PC-9 (cell line): ENCODE results near the gene PDE6B. TPM values are rescaled to one million over a fixed set of nuclear protein-coding genes. Genes with fewer than 3 reads are reported as not detected.

Source experiments
- BruUV-seq: library from RNA; stranded (reverse); fragments of 400-500 nt; replicated peaks from 2 replicates; lab custom pipeline; 2021; lab: Mats Ljungman, UMichigan
- CTCF ChIA-PET: fragments of 300-600 bp; sonication (Branson Sonifier 250); formaldehyde crosslinking; loops from one replicate; lab custom pipeline; 2022; ENCODE audit warnings: antibody characterized with exemption; lab: Charles Lee
- POLR2A ChIA-PET: fragments of 300-600 bp; sonication (Branson Sonifier 250); formaldehyde crosslinking; loops from one replicate; lab custom pipeline; 2022; ENCODE audit warnings: antibody characterized with exemption; ENCODE audit not compliant: unreplicated experiment; lab: Charles Lee
- DNase-seq, 2 experiments: peaks; one replicate each; pipeline versions ENCODE4 v3.0.0 to v3.0.0-alpha.2; 2015 to 2022; ENCODE audit warnings: mixed read lengths in 1 of 2
- H2AFZ ChIP-seq: fragments of 200-600 bp; sonication (generic); 2 replicates; pipeline ENCODE4 v1.8.1; 2017; ENCODE audit warnings: antibody characterized with exemption
- H3F3A ChIP-seq: fragments of 200-600 bp; sonication (generic); 2 replicates; pipeline ENCODE4 v1.8.1; 2017; ENCODE audit warnings: antibody characterized with exemption, mild to moderate bottlenecking, low read depth; ENCODE audit not compliant: insufficient read depth
- H3K27ac ChIP-seq: fragments of 200-600 bp; sonication (generic); 2 replicates; pipeline ENCODE4 v1.6.1; 2016; ENCODE audit warnings: mixed run types
- H3K27me3 ChIP-seq: fragments of 200-600 bp; sonication (generic); 2 replicates; pipeline ENCODE4 v1.6.1; 2016; ENCODE audit warnings: low read depth, mixed run types; ENCODE audit not compliant: insufficient read depth
- H3K36me3 ChIP-seq: fragments of 200-600 bp; sonication (generic); 2 replicates; pipeline ENCODE4 v1.6.1; 2016; ENCODE audit warnings: low read depth, mixed run types
- H3K4me1 ChIP-seq: fragments of 200-600 bp; sonication (generic); replicated peaks from 2 replicates; pipeline ENCODE4 v1.6.1; 2016; ENCODE audit warnings: mixed run types; ENCODE audit not compliant: insufficient read depth
- H3K4me2 ChIP-seq: fragments of 200-600 bp; sonication (generic); 2 replicates; pipeline ENCODE4 v1.6.1; 2017; ENCODE audit warnings: mixed run types
- H3K4me3 ChIP-seq: fragments of 200-600 bp; sonication (generic); 2 replicates; pipeline ENCODE4 v1.6.1; 2016; ENCODE audit warnings: mixed run types
- H3K79me2 ChIP-seq: fragments of 200-600 bp; sonication (generic); 2 replicates; pipeline ENCODE4 v1.6.1; 2017; ENCODE audit warnings: low read depth, mixed run types
- H3K9me2 ChIP-seq: fragments of 200-600 bp; sonication (generic); 2 replicates; pipeline ENCODE4 v1.8.1; 2017; ENCODE audit warnings: mild to moderate bottlenecking; ENCODE audit not compliant: insufficient read depth
- H3K9me3 ChIP-seq: fragments of 200-600 bp; sonication (generic); 2 replicates; pipeline ENCODE4 v1.8.1; 2016; ENCODE audit warnings: low read depth; ENCODE audit not compliant: insufficient read depth
- H4K20me1 ChIP-seq: fragments of 200-600 bp; sonication (generic); 2 replicates; pipeline ENCODE4 v1.8.1; 2017; ENCODE audit not compliant: insufficient read depth
- CTCF ChIP-seq: fragments of 200-600 bp; sonication (generic); conservative IDR thresholded peaks from 2 replicates; pipeline ENCODE4 v1.6.1; 2017; ENCODE audit warnings: mixed run types, antibody characterized with exemption, mild to moderate bottlenecking, moderate library complexity
- EZH2 ChIP-seq: fragments of 200-600 bp; sonication (generic); IDR thresholded peaks from 2 replicates; pipeline ENCODE4 v1.8.0; 2017; ENCODE audit warnings: antibody characterized with exemption, low read depth
- intact Hi-C: fragments of 100-400 bp; cut with micrococcal nuclease; formaldehyde crosslinking; loops from one replicate; pipeline ENCODE4 v1.10.0; 2022; ENCODE audit not compliant: unreplicated experiment
- total RNA-seq: library from RNA; stranded (reverse); gene quantifications from 2 replicates; pipeline ENCODE4 v1.2.3, GENCODE V29; 2021

PDE6B gene
- total RNA-seq, 1 experiment from 2014 or later, result 5.9 TPM

DNA sequence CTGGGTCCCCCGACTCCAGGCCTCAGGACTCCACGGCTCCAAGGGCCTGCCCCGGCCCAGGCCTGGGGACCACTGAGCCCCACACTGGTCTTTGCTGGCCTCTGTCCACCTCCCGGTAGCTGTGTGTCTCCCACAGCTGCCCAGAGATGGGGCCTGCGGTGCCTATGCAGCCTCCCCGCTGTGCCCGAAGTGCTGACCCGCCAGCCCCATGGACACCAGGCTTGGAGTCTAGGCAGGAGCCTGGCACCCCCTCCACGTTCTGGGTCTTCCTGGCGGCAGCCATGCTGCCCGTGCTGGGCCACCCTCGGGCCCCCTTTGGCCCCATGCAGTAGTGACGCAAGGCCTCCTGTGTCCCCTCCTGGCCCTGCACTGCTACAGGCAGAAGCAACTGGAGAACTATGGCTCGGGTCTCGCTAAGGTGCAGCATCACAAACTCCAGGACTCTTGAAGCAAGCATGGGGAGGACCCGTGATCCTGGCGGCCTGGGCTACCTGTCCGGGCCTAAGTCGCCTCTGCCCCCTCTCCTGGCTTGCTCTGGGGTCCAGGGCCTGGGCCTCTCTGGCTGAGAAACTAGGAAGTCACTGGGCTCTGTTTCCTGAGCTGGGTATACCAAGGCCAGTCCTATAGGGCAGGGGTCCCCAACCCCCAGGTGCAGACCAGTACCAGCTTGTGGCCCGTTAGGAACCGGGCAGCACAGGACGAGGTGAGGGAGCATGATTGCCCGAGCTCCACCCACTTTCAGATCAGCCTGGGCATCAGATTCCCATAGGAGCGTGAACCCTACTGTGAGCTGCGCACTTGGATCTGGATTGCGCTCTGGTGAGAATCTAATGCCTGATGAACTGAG is 49.9 kb downstream of the PDE6B start:
- TF ChIP-seq CTCF, result no peak
- no peak for TF ChIP-seq EZH2
- DNase-seq, result no peak
- CTCF ChIA-PET, result no interaction called here
- Histone ChIP-seq H3K4me3 (peak overlapping the region; percentile 79), H3F3A (0 out of 2 replicates have a peak, but pooled peaks cover 3% of the 10 kb centered on the region), H3K27ac (peak overlapping the region; percentile 25; the same call in 1 of the 2 replicates), H3K36me3 (peaks cover 5% of the 10 kb centered on the region; the same call in 1 of the 2 replicates), H3K4me2 (peak overlapping the region; percentile 96), H3K9me2 (no peaks in the 10 kb centered on the region), H3K4me1 (peaks cover 14% of the 10 kb centered on the region), H4K20me1 (no peaks in the 10 kb centered on the region), H3K79me2 (peaks cover 26% of the 10 kb centered on the region), H3K27me3 (no peaks in the 10 kb centered on the region), H2AFZ (peak overlapping the region; percentile 94), H3K9me3 (no peaks in the 10 kb centered on the region)
- intact Hi-C loops, result no loop called here
- POLR2A ChIA-PET, result no interaction called here
- TSS peak; percentile 44 for BruUV-seq

- H3K27ac ChIP-seq, result no peak overlapping the region
- DNase-seq, result peak in 1 of 2 experiments; percentile 33
- no peaks in the 10 kb centered on the region for H4K20me1 ChIP-seq
- H3K9me3 ChIP-seq, result no peaks in the 10 kb centered on the region
- no peak for TF ChIP-seq EZH2
- no peak for TF ChIP-seq CTCF
- H3K4me1 ChIP-seq, result peaks cover 14% of the 10 kb centered on the region
- no peak overlapping the region; the same call in 1 of the 2 replicates for H3K4me3 ChIP-seq
- 0 out of 2 replicates have a peak, but pooled peaks cover 3% of the 10 kb centered on the region for H3F3A ChIP-seq
- H3K4me2 ChIP-seq, result peak overlapping the region; percentile 96
- CTCF ChIA-PET, result no interaction called here
- H3K27me3 ChIP-seq, result no peaks in the 10 kb centered on the region
- H2AFZ ChIP-seq, result no peak overlapping the region
- H3K79me2 ChIP-seq, result peaks cover 26% of the 10 kb centered on the region
- intact Hi-C loops, result no loop called here
- no peaks in the 10 kb centered on the region for H3K9me2 ChIP-seq
- H3K36me3 ChIP-seq, result peaks cover 5% of the 10 kb centered on the region; the same call in 1 of the 2 replicates
- POLR2A ChIA-PET, result no interaction called here
- no TSS peak for BruUV-seq
These were observed 50.9 kb downstream of the PDE6B start for GRCh38 chr4:675980-676870.

DNA sequence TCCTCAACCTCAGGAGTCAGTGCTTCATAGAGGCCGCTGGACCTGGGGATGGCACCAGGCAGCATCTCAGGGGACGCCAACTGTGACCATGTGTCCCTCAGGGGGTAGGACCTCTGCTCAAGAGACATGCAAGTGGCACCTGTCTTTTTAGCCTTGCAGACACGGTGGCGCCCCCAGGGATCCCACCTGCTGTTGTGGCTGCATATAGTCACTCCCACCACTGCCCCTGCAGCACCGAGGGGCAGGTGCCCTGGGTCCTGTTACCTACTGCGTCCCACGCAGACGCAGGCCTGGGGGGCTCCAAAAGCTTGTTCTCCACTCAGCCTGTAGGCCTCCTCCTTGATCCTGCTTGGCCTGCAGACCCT is 51.5 kb downstream of the PDE6B start:
- Histone ChIP-seq H3K79me2 (peaks cover 26% of the 10 kb centered on the region), H3K27me3 (no peaks in the 10 kb centered on the region), H3K4me1 (peaks cover 14% of the 10 kb centered on the region), H2AFZ (no peak overlapping the region), H3K9me2 (no peaks in the 10 kb centered on the region), H3K4me2 (no peak overlapping the region), H3F3A (0 out of 2 replicates have a peak, but pooled peaks cover 3% of the 10 kb centered on the region), H3K36me3 (no peaks in the 10 kb centered on the region), H3K27ac (no peak overlapping the region), H3K9me3 (no peaks in the 10 kb centered on the region), H3K4me3 (no peak overlapping the region), H4K20me1 (no peaks in the 10 kb centered on the region)
- ChIA-PET POLR2A (no interaction called here), CTCF (no interaction called here)
- TF ChIP-seq CTCF, result no peak
- no peak for TF ChIP-seq EZH2
- intact Hi-C loops, result no loop called here
- BruUV-seq, result no TSS peak
- DNase-seq, result no peak
